GM12801 (cell line): ENCODE data around the gene CHL1.

ENCODE experiments used
- TF ChIP-seq, protein P1 (sequence below): IDR thresholded peaks from one replicate; pipeline ENCODE4 v1.5.1; 2011; ENCODE audit warnings: control low read depth; ENCODE audit not compliant: insufficient read length; ENCODE audit errors: extremely low read depth

The CHL1 gene

DNA sequence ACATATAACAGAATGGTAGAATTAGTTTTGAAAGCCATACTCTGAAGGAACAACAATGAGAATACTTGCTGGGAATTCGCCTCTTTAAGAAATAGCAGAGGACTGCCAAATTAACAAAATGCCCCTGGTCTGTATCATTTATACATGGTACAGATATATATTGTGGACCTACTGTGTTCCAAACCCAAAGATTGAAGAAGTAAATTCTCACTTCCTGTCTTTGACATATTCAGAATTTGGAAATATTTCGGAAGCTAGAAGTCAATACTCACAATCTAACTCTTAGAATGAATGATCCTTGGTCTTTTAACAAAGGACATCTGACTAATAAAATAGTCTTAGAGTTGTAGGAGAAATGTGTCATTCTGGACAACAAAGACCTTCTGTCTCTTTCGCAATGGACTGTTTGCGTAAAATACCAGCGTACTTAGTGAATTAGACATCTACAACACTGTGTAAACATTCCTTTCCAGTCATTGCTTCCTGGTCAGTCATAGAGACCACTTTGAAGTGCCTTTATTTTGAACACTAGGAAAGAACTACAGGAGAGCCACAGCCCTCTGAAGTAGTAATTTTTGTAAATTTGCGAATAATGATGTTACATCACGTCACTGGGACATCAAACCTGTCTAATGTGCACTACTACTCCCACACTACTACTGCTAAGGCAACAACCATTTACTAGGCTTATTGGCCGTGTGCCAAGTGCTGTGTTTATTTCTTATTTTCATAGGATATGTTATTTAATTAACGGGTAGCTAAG, 68.0 kb downstream of the CHL1 start:
- TF ChIP-seq, protein P1, sequence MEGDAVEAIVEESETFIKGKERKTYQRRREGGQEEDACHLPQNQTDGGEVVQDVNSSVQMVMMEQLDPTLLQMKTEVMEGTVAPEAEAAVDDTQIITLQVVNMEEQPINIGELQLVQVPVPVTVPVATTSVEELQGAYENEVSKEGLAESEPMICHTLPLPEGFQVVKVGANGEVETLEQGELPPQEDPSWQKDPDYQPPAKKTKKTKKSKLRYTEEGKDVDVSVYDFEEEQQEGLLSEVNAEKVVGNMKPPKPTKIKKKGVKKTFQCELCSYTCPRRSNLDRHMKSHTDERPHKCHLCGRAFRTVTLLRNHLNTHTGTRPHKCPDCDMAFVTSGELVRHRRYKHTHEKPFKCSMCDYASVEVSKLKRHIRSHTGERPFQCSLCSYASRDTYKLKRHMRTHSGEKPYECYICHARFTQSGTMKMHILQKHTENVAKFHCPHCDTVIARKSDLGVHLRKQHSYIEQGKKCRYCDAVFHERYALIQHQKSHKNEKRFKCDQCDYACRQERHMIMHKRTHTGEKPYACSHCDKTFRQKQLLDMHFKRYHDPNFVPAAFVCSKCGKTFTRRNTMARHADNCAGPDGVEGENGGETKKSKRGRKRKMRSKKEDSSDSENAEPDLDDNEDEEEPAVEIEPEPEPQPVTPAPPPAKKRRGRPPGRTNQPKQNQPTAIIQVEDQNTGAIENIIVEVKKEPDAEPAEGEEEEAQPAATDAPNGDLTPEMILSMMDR, result no peak

DNA sequence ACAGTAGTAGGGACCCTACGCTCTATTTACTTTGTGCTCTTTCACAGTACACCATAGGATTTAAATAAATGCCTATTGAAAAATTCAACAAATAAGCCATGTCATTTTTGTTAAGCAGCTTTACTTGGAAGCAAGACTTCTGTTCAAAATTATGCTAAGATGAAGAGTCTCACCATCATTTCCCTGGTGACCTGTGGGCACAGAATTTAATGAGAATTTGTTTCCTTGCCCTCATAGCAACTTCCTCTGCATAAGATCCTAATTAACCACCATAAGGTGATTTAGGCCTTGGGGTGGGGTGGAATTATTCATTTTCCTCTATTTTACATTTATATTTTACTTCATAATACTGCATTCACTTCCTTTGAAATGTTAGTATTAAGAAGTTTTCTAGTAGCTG, 70.5 kb downstream of the CHL1 start:
- TF ChIP-seq, protein P1, result no peak

DNA sequence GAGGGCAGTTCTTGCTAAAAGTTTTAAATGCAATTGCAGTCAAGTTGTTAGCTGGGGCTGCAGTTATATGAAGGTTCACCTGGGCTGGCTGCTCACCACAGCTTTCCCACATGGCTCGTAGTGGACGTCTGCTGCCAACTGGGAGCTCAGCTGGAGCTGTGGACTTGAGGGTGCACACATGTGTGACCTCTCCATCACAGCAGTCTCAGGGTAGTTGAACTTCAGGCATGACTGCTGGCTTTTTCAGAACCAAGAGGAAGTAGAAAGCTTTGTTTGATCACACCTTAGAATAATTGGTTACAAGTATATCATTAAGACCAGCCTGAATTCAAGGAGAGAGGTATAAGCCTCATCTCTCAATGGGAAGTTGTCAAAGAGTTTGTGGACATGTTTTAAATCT, 74.1 kb downstream of the CHL1 start:
- TF ChIP-seq, protein P1, result no peak

DNA sequence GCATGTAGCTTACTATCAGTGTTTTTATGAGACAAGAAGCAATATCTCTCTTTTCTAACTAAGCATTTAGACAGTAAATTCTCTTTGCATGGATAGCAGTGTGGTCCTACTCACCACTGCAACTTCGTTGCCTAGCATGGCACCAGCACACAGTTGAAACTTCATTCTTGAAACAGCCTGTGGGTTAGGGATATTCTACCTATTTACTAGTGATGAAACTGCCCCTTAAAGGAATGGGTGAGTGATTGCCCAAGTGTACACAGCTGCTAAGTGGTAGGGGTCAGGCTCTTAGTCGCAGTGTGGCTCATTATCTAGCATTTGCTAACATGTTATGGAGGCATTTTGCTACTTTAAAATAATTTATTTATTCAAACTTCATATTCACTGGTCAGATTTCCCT, 78.4 kb downstream of the CHL1 start:
- TF ChIP-seq, protein P1, result no peak

DNA sequence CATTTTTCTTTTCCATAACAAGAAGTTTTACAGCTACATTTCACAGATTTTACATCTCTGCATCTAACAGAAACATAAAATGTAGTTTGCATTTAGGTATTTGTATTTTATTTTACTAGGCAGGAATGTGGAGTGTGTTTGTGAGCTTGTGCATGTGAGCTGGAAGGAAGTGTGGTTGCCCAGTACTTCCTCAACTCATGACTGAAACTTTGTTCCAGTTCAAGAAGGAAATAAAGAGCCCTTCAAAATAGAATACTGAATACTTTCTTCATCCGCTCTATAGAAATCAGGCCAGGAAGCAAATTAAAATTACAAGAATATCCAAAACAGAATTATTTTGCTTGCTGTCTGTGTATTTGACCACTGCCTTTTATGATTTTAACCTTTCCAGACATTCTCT, 81.3 kb downstream of the CHL1 start:
- TF ChIP-seq, protein P1, result no peak

DNA sequence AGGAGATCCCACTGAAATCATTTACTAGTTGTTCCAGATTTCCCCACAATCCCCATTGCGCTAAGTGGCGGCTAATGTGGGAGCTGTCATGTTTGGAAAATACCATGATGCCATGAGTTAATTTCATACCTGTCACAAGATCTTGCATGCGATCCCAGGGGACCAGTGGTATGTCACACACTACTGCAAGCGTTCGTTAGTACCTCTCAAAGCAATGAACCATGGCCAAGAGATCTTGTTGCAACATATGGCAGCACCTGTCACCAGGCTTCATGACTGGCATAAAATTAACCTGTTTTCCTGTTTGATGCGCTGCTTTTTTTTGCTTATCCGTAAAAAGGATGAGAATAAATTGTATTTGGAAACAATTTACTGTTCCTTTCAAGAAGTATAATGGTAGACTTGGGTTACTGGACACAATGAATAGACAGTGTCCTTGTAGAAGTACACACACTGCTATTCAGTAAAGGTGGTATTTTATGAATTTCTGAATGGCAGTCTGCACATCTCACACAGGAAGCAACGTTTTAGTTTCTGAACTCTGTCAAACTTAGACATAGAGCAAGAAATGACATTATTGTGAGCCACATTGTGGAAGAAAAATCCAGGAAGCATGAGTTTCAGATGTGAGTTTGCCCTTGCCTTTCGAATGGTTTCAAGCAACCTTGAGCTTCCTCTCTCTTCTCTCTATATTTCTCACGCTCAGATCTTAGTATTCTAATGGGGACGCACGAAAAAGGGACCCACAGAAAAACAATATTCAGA, 81.9 kb downstream of the CHL1 start:
- TF ChIP-seq, protein P1, result no peak

DNA sequence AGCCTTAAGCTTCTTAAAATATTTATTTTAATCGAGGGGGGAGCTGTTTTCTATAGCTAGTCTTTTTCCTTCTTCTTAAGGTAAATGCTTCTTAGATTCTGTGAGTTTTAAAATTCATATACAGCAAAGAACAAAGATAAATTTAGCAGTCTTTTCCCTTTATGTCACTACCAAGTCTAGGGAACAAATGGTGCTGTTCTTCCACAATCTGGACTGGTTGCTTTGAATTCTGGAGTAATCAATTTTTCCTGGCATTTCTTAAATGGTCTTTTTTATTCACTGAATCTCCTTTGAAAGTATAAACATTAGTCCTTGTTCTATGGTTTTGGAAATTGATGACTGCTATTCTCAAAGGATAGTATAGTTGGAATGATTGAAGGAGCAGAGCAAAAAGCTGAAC, 82.8 kb downstream of the CHL1 start:
- TF ChIP-seq, protein P1, result no peak
